SK-N-SH (cell line): ENCODE results near the gene TRIM44.

ENCODE experiments used
- CTCF ChIP-seq: fragments of 200-600 bp; sonication (generic); IDR thresholded peaks from 2 replicates; pipeline ENCODE4 v1.6.1; 2017; ENCODE audit warnings: antibody characterized with exemption, mild to moderate bottlenecking, moderate library complexity
- EP300 ChIP-seq, 2 experiments: IDR thresholded peaks; 2 replicates each; pipeline versions ENCODE4 v1.4.0 to v1.6.1; 2012; ENCODE audit warnings: borderline replicate concordance in 1 of 2, low read depth in 1 of 2, low read length in 1 of 2
- EZH2phosphoT487 ChIP-seq: fragments of 200-600 bp; sonication (generic); IDR thresholded peaks from 2 replicates; pipeline ENCODE4 v1.6.1; 2017; ENCODE audit warnings: low read depth, mixed run types, mild to moderate bottlenecking, antibody characterized with exemption, moderate library complexity, borderline replicate concordance
- MEF2A ChIP-seq: IDR thresholded peaks from 2 replicates; pipeline ENCODE4 v1.4.0; 2012; ENCODE audit warnings: low read depth, borderline replicate concordance
- POLR2AphosphoS5 ChIP-seq: IDR thresholded peaks from 2 replicates; pipeline ENCODE4 v1.6.1; 2012; ENCODE audit warnings: low read depth, low read length
- RFX5 ChIP-seq: IDR thresholded peaks from 2 replicates; pipeline ENCODE4 v1.6.1; 2012; ENCODE audit warnings: mild to moderate bottlenecking, improper control_type of control experiment, low read length
- RXRA ChIP-seq: IDR thresholded peaks from 2 replicates; pipeline ENCODE4 v1.4.0; 2012; ENCODE audit warnings: low read depth, mild to moderate bottlenecking, borderline replicate concordance
- USF1 ChIP-seq: IDR thresholded peaks from 2 replicates; pipeline ENCODE4 v1.4.0; 2012; ENCODE audit warnings: low read depth, borderline replicate concordance
- YY1 ChIP-seq: IDR thresholded peaks from 2 replicates; pipeline ENCODE4 v1.4.0; 2012; ENCODE audit warnings: low read depth, mild to moderate bottlenecking

GRCh38 chr11:35663408-35663702, 780 bp downstream of the TRIM44 start:
- TF ChIP-seq YY1 (no peak), MEF2A (no peak), CTCF (no peak), RXRA (no peak), EP300 (IDR thresholded peaks at IDR 0.05; ENCODE audit: borderline replicate concordance in 1 of 2, low read depth in 1 of 2, low read length in 1 of 2) (no peak), POLR2AphosphoS5 (no peak), USF1 (no peak), RFX5 (no peak), EZH2phosphoT487 (no peak)
